ENCODE results near the gene AUTS2. TPM values are rescaled to one million over a fixed set of nuclear protein-coding genes. Genes with fewer than 3 reads are reported as not detected.

Gene AUTS2
- total and polyA plus RNA-seq, 9 of the 15 experiments (the other 6 are each of a cell fraction or from before 2014, with no cell fraction given): 0.58 TPM; not detected in 8

GRCh38 chr7:69654849-69655707 is 56.8 kb downstream of the AUTS2 start:
- no peak for TF ChIP-seq RBM17 (IDR thresholded peaks at IDR 0.05; ENCODE audit: borderline replicate concordance, low read depth, low read length)
- TF ChIP-seq RAD51 (IDR thresholded peaks at IDR 0.05; ENCODE audit: borderline replicate concordance, low read depth): no peak
- FAIRE-seq (no peak), DNase-seq (ENCODE audit: extremely low read depth in 1 of 4, low spot score in 3 of 4) (no peak), ATAC-seq (no peak)
- CTCF ChIA-PET (ENCODE audit: low intra/inter-chr PET ratio): no interaction called here
- no peak overlapping the region for H3K4me2 ChIP-seq (ENCODE audit: insufficient read depth, low read length)
- no peaks in the 10 kb centered on the region for H3K9me1 ChIP-seq (ENCODE audit: control insufficient read depth, insufficient read depth, low read length)
- H3K9me3 ChIP-seq (replicated peaks; ENCODE audit: control insufficient read depth, insufficient read depth, low read depth, low read length): no peaks in the 10 kb centered on the region
- no peak overlapping the region for H3K4me3 ChIP-seq
- H3K36me3 ChIP-seq (ENCODE audit: control insufficient read depth, insufficient read depth, low read length): no peaks in the 10 kb centered on the region
- intact Hi-C loops (cut with micrococcal nuclease): no loop called here
- no peaks in the 10 kb centered on the region for H3K79me2 ChIP-seq (ENCODE audit: control insufficient read depth, insufficient read depth, low read length)
- H2AFZ ChIP-seq (ENCODE audit: low read depth, low read length): no peak overlapping the region
- H3K4me1 ChIP-seq (replicated peaks in 1 of 2; ENCODE audit: control insufficient read depth in 2 of 2, insufficient read depth in 2 of 2, low read length in 2 of 2): no peaks in the 10 kb centered on the region; a peak in 1 of 5 replicates
- H3K9ac ChIP-seq (ENCODE audit: insufficient read depth in 1 of 2, low read depth in 2 of 2, low read length in 2 of 2): no peak overlapping the region
- POLR2A ChIA-PET: no interaction called here
- BruUV-seq (replicated peaks): no TSS peak
- H3K27ac ChIP-seq (ENCODE audit: extremely low read depth, low read depth, low read length): no peak overlapping the region
- WGBS (ENCODE audit: insufficient coverage, low coverage, missing lambda C conversion rate): 4% methylated on average over 6 of the region's 6 CpGs
- no peaks in the 10 kb centered on the region for H4K20me1 ChIP-seq (replicated peaks; ENCODE audit: control insufficient read depth, insufficient read depth, low read length)
- in situ Hi-C loops (cut with MboI): no loop called here
- H3K27me3 ChIP-seq (ENCODE audit: control insufficient read depth in 2 of 2, insufficient read depth in 2 of 2, low read length in 2 of 2): no peaks in the 10 kb centered on the region

GRCh38 chr7:69656077-69656476 is 57.8 kb downstream of the AUTS2 start:
- Histone ChIP-seq H3K9ac (ENCODE audit: insufficient read depth in 1 of 2, low read depth in 2 of 2, low read length in 2 of 2) (no peak overlapping the region), H3K4me1 (replicated peaks in 1 of 2; ENCODE audit: control insufficient read depth in 2 of 2, insufficient read depth in 2 of 2, low read length in 2 of 2) (no peaks in the 10 kb centered on the region; a peak in 1 of 5 replicates), H2AFZ (ENCODE audit: low read depth, low read length) (no peak overlapping the region), H3K27me3 (ENCODE audit: control insufficient read depth in 2 of 2, insufficient read depth in 2 of 2, low read length in 2 of 2) (no peaks in the 10 kb centered on the region), H3K36me3 (ENCODE audit: control insufficient read depth, insufficient read depth, low read length) (no peaks in the 10 kb centered on the region), H3K9me3 (replicated peaks; ENCODE audit: control insufficient read depth, insufficient read depth, low read depth, low read length) (no peaks in the 10 kb centered on the region), H4K20me1 (replicated peaks; ENCODE audit: control insufficient read depth, insufficient read depth, low read length) (no peaks in the 10 kb centered on the region), H3K4me3 (no peak overlapping the region), H3K9me1 (ENCODE audit: control insufficient read depth, insufficient read depth, low read length) (no peaks in the 10 kb centered on the region), H3K79me2 (ENCODE audit: control insufficient read depth, insufficient read depth, low read length) (no peaks in the 10 kb centered on the region), H3K4me2 (ENCODE audit: insufficient read depth, low read length) (no peak overlapping the region), H3K27ac (ENCODE audit: extremely low read depth, low read depth, low read length) (no peak overlapping the region)
- ATAC-seq (no peak), DNase-seq (ENCODE audit: extremely low read depth in 1 of 4, low spot score in 3 of 4) (no peak), FAIRE-seq (no peak)
- BruUV-seq (replicated peaks): no TSS peak
- 5% methylated on average over 2 of the region's 2 CpGs for WGBS (ENCODE audit: insufficient coverage, low coverage, missing lambda C conversion rate)
- intact Hi-C loops (cut with micrococcal nuclease) (no loop called here), in situ Hi-C loops (cut with MboI) (no loop called here)
- ChIA-PET CTCF (ENCODE audit: low intra/inter-chr PET ratio) (no interaction called here), POLR2A (no interaction called here)
- TF ChIP-seq KLF13 (tag; IDR thresholded peaks at IDR 0.05; ENCODE audit: borderline replicate concordance, low read depth): no peak
- no peak for TF ChIP-seq ZNF280B (CRISPR knock-in tag; IDR thresholded peaks at IDR 0.05)
